Breast epithelium (tissue), 3 donors: ENCODE measurements around the gene CRYAB.

ENCODE experiments used
- POLR2A ChIP-seq: fragments of 450-650 bp; IDR thresholded peaks from one replicate; pipeline ENCODE4 v1.6.1; 2016; ENCODE audit warnings: antibody characterized with exemption, mild to moderate bottlenecking, moderate library complexity
- POLR2AphosphoS5 ChIP-seq, 3 donors: sonication (generic); formaldehyde crosslinking; IDR thresholded peaks; one replicate each; pipeline ENCODE4 v1.6.1; 2017; ENCODE audit warnings: antibody characterized with exemption in 3 of 3
- TF ChIP-seq, protein P1 (sequence below), 3 donors: fragments of 450-650 bp; IDR thresholded peaks; one replicate each; pipeline ENCODE4 v1.5.1; 2016 to 2017; ENCODE audit warnings: antibody characterized with exemption in 3 of 3, mild to moderate bottlenecking in 3 of 3, moderate library complexity in 3 of 3

GRCh38 chr11:111939836-111940604 lies 28.4 kb upstream of the CRYAB start:
- no peak for TF ChIP-seq POLR2AphosphoS5 (IDR thresholded peaks at IDR 0.05)
- TF ChIP-seq, protein P1, sequence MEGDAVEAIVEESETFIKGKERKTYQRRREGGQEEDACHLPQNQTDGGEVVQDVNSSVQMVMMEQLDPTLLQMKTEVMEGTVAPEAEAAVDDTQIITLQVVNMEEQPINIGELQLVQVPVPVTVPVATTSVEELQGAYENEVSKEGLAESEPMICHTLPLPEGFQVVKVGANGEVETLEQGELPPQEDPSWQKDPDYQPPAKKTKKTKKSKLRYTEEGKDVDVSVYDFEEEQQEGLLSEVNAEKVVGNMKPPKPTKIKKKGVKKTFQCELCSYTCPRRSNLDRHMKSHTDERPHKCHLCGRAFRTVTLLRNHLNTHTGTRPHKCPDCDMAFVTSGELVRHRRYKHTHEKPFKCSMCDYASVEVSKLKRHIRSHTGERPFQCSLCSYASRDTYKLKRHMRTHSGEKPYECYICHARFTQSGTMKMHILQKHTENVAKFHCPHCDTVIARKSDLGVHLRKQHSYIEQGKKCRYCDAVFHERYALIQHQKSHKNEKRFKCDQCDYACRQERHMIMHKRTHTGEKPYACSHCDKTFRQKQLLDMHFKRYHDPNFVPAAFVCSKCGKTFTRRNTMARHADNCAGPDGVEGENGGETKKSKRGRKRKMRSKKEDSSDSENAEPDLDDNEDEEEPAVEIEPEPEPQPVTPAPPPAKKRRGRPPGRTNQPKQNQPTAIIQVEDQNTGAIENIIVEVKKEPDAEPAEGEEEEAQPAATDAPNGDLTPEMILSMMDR (IDR thresholded peaks at IDR 0.05): no peak
- TF ChIP-seq POLR2A: no peak
